WTC11 (cell line): Measurements from ENCODE around the gene TXNRD2. TPM values are rescaled to one million over a fixed set of nuclear protein-coding genes. Genes with fewer than 3 reads are reported as not detected.

Experiments used
- ATAC-seq: fragments of 200-7000 bp; cut with Tn5 transposase; 2 replicates; pipeline ENCODE4 v1.10.0; 2021; ENCODE audit warnings: mild to moderate bottlenecking, moderate library complexity
- CTCF ChIA-PET: fragments of 300-600 bp; sonication (Branson Sonifier 250); formaldehyde crosslinking; loops from one replicate; lab custom pipeline; 2021; ENCODE audit warnings: antibody characterized with exemption; lab: Charles Lee
- POLR2A ChIA-PET: fragments of 350-600 bp; sonication (Branson Sonifier 250); formaldehyde crosslinking; loops from one replicate; lab custom pipeline; 2021; ENCODE audit warnings: antibody characterized with exemption; lab: Charles Lee
- DNase-seq: peaks from one replicate; pipeline ENCODE4 v3.0.0; 2021; ENCODE audit warnings: low spot score
- H3K27ac Mint-ChIP-seq: 2 replicates; pipeline ENCODE4 v1.8.0; 2021; ENCODE audit warnings: mixed read lengths
- H3K27me3 Mint-ChIP-seq: 2 replicates; pipeline ENCODE4 v1.8.0; 2021; ENCODE audit warnings: low read depth, mild to moderate bottlenecking, moderate library complexity, mixed read lengths
- H3K36me3 Mint-ChIP-seq: 2 replicates; pipeline ENCODE4 v1.8.0; 2021; ENCODE audit warnings: mixed read lengths
- H3K4me1 Mint-ChIP-seq: 2 replicates; pipeline ENCODE4 v1.8.0; 2022; ENCODE audit warnings: mixed read lengths
- H3K4me3 Mint-ChIP-seq: 2 replicates; pipeline ENCODE4 v1.8.0; 2021; ENCODE audit warnings: mild to moderate bottlenecking, moderate library complexity, mixed read lengths
- H3K9me3 Mint-ChIP-seq: 2 replicates; pipeline ENCODE4 v1.8.0; 2021; ENCODE audit warnings: mixed read lengths
- KAT7 ChIP-seq: sonication (generic); formaldehyde crosslinking; IDR thresholded peaks from 2 replicates; pipeline ENCODE4 v1.8.1; 2023; ENCODE audit warnings: missing genetic modification reagents, mild to moderate bottlenecking, borderline replicate concordance
- MLX ChIP-seq: sonication (generic); formaldehyde crosslinking; IDR thresholded peaks from 2 replicates; pipeline ENCODE4 v1.8.1; 2023; ENCODE audit warnings: mild to moderate bottlenecking, missing genetic modification reagents, moderate library complexity
- NFATC4 ChIP-seq: fragments of 250-450 bp; sonication (Bioruptor Pico); IDR thresholded peaks from 2 replicates; pipeline ENCODE4 v1.9.0; 2021; ENCODE audit warnings: mild to moderate bottlenecking
- OVOL2 ChIP-seq: fragments of 250-450 bp; sonication (Bioruptor Pico); IDR thresholded peaks from 2 replicates; pipeline ENCODE4 v1.9.0; 2021; ENCODE audit warnings: mild to moderate bottlenecking, borderline replicate concordance
- TEAD1 ChIP-seq: sonication (generic); formaldehyde crosslinking; IDR thresholded peaks from 2 replicates; pipeline ENCODE4 v1.8.0; 2022; ENCODE audit warnings: mild to moderate bottlenecking, missing genetic modification reagents
- TP53 ChIP-seq: sonication (generic); formaldehyde crosslinking; IDR thresholded peaks from 2 replicates; pipeline ENCODE4 v1.8.1; 2023; ENCODE audit warnings: mild to moderate bottlenecking, missing genetic modification reagents
- USF1 ChIP-seq: sonication (generic); formaldehyde crosslinking; IDR thresholded peaks from 2 replicates; pipeline ENCODE4 v1.8.0; 2022; ENCODE audit warnings: mild to moderate bottlenecking, missing genetic modification reagents
- ZMAT4 ChIP-seq: fragments of 250-450 bp; sonication (Bioruptor Pico); IDR thresholded peaks from 2 replicates; pipeline ENCODE4 v1.9.0; 2021; ENCODE audit warnings: mild to moderate bottlenecking
- ZNF138 ChIP-seq: sonication (generic); formaldehyde crosslinking; conservative IDR thresholded peaks from 2 replicates; pipeline ENCODE4 v1.8.1; 2022; ENCODE audit warnings: mild to moderate bottlenecking, moderate library complexity, missing genetic modification reagents
- ZNF232 ChIP-seq: sonication (generic); formaldehyde crosslinking; IDR thresholded peaks from 2 replicates; pipeline ENCODE4 v1.8.0; 2022; ENCODE audit warnings: mild to moderate bottlenecking, missing genetic modification reagents
- ZNF396 ChIP-seq: fragments of 250-450 bp; sonication (Bioruptor Pico); IDR thresholded peaks from 2 replicates; pipeline ENCODE4 v1.8.0; 2021; ENCODE audit warnings: mild to moderate bottlenecking, moderate library complexity, borderline replicate concordance
- ZNF512 ChIP-seq: sonication (generic); formaldehyde crosslinking; IDR thresholded peaks from 2 replicates; pipeline ENCODE4 v1.8.1; 2022; ENCODE audit warnings: missing genetic modification reagents, borderline replicate concordance
- total RNA-seq: library from RNA; stranded (reverse); gene quantifications from 3 replicates; pipeline ENCODE4 v1.2.3, GENCODE V29; 2021
- TF ChIP-seq, protein P1 (sequence below): sonication (generic); formaldehyde crosslinking; IDR thresholded peaks from 2 replicates; pipeline ENCODE4 v1.8.1; 2023; ENCODE audit warnings: mild to moderate bottlenecking, missing genetic modification reagents, moderate library complexity
- TF ChIP-seq, protein P2 (sequence below): fragments of 250-450 bp; sonication (Bioruptor Pico); IDR thresholded peaks from 2 replicates; pipeline ENCODE4 v1.9.0; 2021; ENCODE audit warnings: mild to moderate bottlenecking, borderline replicate concordance
- TF ChIP-seq, protein P3 (sequence below): sonication (generic); formaldehyde crosslinking; IDR thresholded peaks from 2 replicates; pipeline ENCODE4 v1.8.0; 2022; ENCODE audit warnings: missing genetic modification reagents

The TXNRD2 gene
- total RNA-seq, 1 experiment from 2014 or later, result 15.9 TPM

DNA sequence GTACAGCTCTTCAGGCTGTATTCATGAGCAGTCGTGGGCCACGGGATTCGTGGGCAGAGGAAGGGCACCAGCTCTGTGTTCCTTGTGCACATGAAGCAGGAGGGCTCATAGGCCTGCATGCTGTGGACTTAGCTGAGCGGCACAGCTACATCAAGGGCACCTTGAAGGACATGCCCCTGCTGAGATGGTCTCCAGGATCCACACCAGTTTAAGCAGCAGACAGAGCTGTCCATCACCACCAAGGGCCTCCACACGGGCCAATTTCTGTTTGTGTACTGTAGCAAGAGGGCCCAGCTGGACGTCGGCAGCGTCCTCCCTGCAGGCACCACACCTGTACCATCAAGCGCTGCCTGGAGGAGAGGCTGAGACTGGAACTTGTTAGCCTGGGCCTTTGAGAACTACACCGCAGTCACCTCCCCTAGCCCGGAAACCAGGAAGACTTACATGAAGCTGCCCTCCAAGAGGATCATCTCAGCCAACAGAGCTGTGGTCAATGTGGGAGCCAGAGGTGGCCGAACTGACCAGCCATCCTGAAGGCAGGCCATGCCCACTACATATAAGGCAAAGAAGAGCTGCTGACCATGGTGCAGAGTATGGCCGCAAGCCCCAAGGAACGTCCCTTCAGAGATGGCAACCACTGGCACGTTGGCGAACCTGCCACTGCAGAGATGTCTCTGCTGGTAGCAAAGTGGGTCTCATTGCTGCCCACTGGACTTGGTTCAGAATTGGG is 54.2 kb downstream of the TXNRD2 start:
- no peak overlapping the region for H3K4me3 Mint-ChIP-seq
- TF ChIP-seq, protein P1, sequence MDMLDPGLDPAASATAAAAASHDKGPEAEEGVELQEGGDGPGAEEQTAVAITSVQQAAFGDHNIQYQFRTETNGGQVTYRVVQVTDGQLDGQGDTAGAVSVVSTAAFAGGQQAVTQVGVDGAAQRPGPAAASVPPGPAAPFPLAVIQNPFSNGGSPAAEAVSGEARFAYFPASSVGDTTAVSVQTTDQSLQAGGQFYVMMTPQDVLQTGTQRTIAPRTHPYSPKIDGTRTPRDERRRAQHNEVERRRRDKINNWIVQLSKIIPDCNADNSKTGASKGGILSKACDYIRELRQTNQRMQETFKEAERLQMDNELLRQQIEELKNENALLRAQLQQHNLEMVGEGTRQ (CRISPR knock-in tag), result no peak
- TF ChIP-seq TEAD1 (CRISPR knock-in tag) (no peak), OVOL2 (CRISPR knock-in tag) (no peak), ZNF138 (CRISPR knock-in tag) (no peak), KAT7 (no peak)
- TF ChIP-seq, all 79 proteins: peak for 0
- H3K4me1 Mint-ChIP-seq, result peaks cover 24% of the 10 kb centered on the region
- no peaks in the 10 kb centered on the region for H3K27me3 Mint-ChIP-seq
- no peaks in the 10 kb centered on the region for H3K9me3 Mint-ChIP-seq
- DNase-seq, result peak; percentile 5
- POLR2A ChIA-PET, result interaction anchor here (0.8 kb wide), 1 partner anchor 108 kb away, joined by 3 read pairs; no protein-coding TSS in a partner anchor
- H3K36me3 Mint-ChIP-seq, result no peaks in the 10 kb centered on the region
- ATAC-seq, result no peak
- no peak overlapping the region for H3K27ac Mint-ChIP-seq
- CTCF ChIA-PET, result interaction anchor here (0.8 to 3.1 kb wide), 3 partner anchors 23 to 66 kb away, joined by 3 to 17 read pairs (median 3); no protein-coding TSS in a partner anchor

DNA sequence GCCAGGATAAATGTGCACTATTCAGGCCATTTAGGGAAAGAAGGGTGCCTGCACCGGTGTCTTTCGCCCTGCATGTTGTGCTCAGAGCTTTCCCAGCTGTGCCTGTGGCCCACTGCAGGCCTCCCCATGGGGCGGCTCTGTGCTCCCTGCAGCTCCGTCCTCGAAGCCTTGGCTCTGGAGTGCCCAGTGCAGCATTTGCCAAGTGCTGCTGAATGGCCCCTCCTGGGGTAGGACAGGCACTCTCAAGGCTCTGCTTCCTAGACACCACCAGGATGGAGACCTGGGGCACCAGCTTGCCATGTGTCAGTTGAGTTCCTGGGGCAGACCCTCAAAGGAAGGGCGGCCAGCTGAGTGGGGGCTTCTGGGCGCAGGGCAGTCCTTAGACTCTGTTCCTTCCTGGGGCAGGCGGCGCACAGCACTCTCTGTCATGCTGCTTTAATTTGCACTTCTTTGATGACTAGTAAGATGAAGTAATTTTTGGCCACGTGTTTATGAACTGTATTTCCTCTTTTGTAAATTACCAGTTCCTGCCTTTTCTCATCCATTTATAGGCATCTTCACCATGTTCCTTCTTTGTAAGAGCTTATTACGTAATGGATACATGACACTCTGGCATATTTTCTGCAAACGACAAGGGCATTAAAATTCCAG is 54.9 kb downstream of the TXNRD2 start:
- no peak for ATAC-seq
- TF ChIP-seq ZNF232, result no peak
- no peak for TF ChIP-seq TP53 (CRISPR knock-in tag)
- TF ChIP-seq, all 79 proteins: peak for 0
- Mint-ChIP-seq H3K27ac (no peak overlapping the region), H3K4me1 (peaks cover 24% of the 10 kb centered on the region), H3K36me3 (no peaks in the 10 kb centered on the region), H3K9me3 (no peaks in the 10 kb centered on the region), H3K27me3 (no peaks in the 10 kb centered on the region), H3K4me3 (no peak overlapping the region)
- POLR2A ChIA-PET, result interaction anchor here (0.8 kb wide), 1 partner anchor 107 kb away, joined by 3 read pairs; no protein-coding TSS in a partner anchor
- CTCF ChIA-PET, result interaction anchor here (0.8 to 3.1 kb wide), 4 partner anchors 23 to 156 kb away, joined by 3 to 17 read pairs (median 4); no protein-coding TSS in a partner anchor
- peak; percentile 9 for DNase-seq

DNA sequence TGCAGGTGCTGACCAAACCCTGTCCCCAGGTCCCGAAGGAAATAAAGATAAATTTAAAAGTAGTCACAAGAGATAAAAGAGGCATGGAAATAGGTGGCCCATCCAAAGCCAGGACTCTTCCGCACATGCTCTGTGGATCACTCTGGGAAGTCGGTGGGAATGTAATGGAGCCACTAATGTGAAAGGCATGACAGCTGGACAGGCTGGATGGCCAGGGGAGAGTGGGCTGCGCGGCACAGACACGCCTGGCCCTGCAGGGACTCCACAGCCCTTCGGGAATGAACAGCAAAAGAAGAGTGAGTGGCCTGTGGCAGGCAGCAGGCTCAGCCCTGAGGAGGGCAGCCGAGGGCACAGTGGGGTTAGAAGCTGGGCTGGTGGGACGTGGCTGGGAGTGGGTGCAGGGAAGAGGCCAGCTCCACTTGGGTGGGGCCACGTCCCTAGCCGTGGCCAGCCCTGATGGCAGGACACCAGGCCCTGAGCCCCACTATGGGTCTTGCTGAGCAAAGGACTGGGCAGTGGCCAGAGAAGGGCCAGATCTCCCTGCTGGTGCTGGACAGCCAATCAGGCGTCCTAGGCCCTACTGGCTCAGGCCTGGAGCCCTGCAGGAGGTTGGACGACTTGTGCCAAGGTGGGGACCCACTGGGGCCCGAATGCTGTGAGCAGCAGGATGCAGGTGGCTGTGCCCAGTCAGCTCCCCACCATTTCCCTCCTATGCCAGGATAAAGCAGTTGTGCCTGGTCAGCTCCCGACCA is 55.6 kb downstream of the TXNRD2 start:
- ChIA-PET CTCF (interaction anchor here (1.2 to 3.1 kb wide), 5 partner anchors 24 to 181 kb away, joined by 3 to 17 read pairs (median 4); no protein-coding TSS in a partner anchor), POLR2A (no interaction called here)
- ATAC-seq (no peak), DNase-seq (peak; percentile 7)
- Mint-ChIP-seq H3K27ac (peak overlapping the region; percentile 42; the same call in 1 of the 2 replicates), H3K4me3 (no peak overlapping the region), H3K9me3 (no peaks in the 10 kb centered on the region), H3K27me3 (no peaks in the 10 kb centered on the region; the same call in 1 of the 2 replicates), H3K36me3 (no peaks in the 10 kb centered on the region), H3K4me1 (peaks cover 24% of the 10 kb centered on the region)
- TF ChIP-seq ZMAT4 (CRISPR knock-in tag) (no peak), ZNF396 (CRISPR knock-in tag) (no peak), ZNF512 (CRISPR knock-in tag) (no peak), NFATC4 (CRISPR knock-in tag) (no peak), KAT7 (no peak), USF1 (CRISPR knock-in tag) (no peak), MLX (CRISPR knock-in tag) (no peak)
- TF ChIP-seq, protein P2, sequence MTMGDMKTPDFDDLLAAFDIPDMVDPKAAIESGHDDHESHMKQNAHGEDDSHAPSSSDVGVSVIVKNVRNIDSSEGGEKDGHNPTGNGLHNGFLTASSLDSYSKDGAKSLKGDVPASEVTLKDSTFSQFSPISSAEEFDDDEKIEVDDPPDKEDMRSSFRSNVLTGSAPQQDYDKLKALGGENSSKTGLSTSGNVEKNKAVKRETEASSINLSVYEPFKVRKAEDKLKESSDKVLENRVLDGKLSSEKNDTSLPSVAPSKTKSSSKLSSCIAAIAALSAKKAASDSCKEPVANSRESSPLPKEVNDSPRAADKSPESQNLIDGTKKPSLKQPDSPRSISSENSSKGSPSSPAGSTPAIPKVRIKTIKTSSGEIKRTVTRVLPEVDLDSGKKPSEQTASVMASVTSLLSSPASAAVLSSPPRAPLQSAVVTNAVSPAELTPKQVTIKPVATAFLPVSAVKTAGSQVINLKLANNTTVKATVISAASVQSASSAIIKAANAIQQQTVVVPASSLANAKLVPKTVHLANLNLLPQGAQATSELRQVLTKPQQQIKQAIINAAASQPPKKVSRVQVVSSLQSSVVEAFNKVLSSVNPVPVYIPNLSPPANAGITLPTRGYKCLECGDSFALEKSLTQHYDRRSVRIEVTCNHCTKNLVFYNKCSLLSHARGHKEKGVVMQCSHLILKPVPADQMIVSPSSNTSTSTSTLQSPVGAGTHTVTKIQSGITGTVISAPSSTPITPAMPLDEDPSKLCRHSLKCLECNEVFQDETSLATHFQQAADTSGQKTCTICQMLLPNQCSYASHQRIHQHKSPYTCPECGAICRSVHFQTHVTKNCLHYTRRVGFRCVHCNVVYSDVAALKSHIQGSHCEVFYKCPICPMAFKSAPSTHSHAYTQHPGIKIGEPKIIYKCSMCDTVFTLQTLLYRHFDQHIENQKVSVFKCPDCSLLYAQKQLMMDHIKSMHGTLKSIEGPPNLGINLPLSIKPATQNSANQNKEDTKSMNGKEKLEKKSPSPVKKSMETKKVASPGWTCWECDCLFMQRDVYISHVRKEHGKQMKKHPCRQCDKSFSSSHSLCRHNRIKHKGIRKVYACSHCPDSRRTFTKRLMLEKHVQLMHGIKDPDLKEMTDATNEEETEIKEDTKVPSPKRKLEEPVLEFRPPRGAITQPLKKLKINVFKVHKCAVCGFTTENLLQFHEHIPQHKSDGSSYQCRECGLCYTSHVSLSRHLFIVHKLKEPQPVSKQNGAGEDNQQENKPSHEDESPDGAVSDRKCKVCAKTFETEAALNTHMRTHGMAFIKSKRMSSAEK (CRISPR knock-in tag), result no peak
- TF ChIP-seq, protein P3, sequence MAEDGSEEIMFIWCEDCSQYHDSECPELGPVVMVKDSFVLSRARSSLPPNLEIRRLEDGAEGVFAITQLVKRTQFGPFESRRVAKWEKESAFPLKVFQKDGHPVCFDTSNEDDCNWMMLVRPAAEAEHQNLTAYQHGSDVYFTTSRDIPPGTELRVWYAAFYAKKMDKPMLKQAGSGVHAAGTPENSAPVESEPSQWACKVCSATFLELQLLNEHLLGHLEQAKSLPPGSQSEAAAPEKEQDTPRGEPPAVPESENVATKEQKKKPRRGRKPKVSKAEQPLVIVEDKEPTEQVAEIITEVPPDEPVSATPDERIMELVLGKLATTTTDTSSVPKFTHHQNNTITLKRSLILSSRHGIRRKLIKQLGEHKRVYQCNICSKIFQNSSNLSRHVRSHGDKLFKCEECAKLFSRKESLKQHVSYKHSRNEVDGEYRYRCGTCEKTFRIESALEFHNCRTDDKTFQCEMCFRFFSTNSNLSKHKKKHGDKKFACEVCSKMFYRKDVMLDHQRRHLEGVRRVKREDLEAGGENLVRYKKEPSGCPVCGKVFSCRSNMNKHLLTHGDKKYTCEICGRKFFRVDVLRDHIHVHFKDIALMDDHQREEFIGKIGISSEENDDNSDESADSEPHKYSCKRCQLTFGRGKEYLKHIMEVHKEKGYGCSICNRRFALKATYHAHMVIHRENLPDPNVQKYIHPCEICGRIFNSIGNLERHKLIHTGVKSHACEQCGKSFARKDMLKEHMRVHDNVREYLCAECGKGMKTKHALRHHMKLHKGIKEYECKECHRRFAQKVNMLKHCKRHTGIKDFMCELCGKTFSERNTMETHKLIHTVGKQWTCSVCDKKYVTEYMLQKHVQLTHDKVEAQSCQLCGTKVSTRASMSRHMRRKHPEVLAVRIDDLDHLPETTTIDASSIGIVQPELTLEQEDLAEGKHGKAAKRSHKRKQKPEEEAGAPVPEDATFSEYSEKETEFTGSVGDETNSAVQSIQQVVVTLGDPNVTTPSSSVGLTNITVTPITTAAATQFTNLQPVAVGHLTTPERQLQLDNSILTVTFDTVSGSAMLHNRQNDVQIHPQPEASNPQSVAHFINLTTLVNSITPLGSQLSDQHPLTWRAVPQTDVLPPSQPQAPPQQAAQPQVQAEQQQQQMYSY (CRISPR knock-in tag), result no peak
